DOHH2 (cell line): ENCODE measurements around the gene AK1.

Source experiments
- H3F3A ChIP-seq: fragments of 200-600 bp; sonication (generic), shearing (Covaris generic); 2 replicates; pipeline ENCODE4 v1.6.0; 2016; ENCODE audit warnings: antibody characterized with exemption, mild to moderate bottlenecking; ENCODE audit not compliant: control insufficient read depth, insufficient read depth
- H3K27ac ChIP-seq: fragments of 200-600 bp; sonication (generic); 2 replicates; pipeline ENCODE4 v1.5.1; 2014; ENCODE audit warnings: low read depth, mild to moderate bottlenecking, low read length, moderate library complexity
- H3K27me3 ChIP-seq: fragments of 200-600 bp; sonication (generic); 2 replicates; pipeline ENCODE4 v1.6.1; 2014; ENCODE audit warnings: mild to moderate bottlenecking, low read length, mixed read lengths; ENCODE audit not compliant: control insufficient read depth
- H3K36me3 ChIP-seq: fragments of 200-600 bp; sonication (generic); 2 replicates; pipeline ENCODE4 v1.6.1; 2014; ENCODE audit warnings: mild to moderate bottlenecking, low read length, moderate library complexity, mixed read lengths; ENCODE audit not compliant: control insufficient read depth
- H3K4me1 ChIP-seq: fragments of 200-600 bp; sonication (generic); 2 replicates; pipeline ENCODE4 v1.6.1; 2014; ENCODE audit warnings: mild to moderate bottlenecking, low read length, mixed read lengths; ENCODE audit not compliant: control insufficient read depth
- H3K4me2 ChIP-seq: fragments of 200-600 bp; sonication (generic); 2 replicates; pipeline ENCODE4 v1.6.0; 2014; ENCODE audit warnings: mild to moderate bottlenecking, low read length, moderate library complexity
- H3K4me3 ChIP-seq: fragments of 200-600 bp; sonication (generic); 2 replicates; pipeline ENCODE4 v1.5.1; 2014; ENCODE audit warnings: mild to moderate bottlenecking, low read length, mixed read lengths
- H3K79me2 ChIP-seq: fragments of 200-600 bp; sonication (generic); 2 replicates; pipeline ENCODE4 v1.6.1; 2014; ENCODE audit warnings: mild to moderate bottlenecking, low read length, mixed read lengths; ENCODE audit not compliant: control insufficient read depth
- H3K9me2 ChIP-seq: fragments of 200-600 bp; sonication (generic); replicated peaks from 2 replicates; pipeline ENCODE4 v1.6.1; 2014; ENCODE audit warnings: mild to moderate bottlenecking, low read length, mixed read lengths; ENCODE audit not compliant: control insufficient read depth
- H3K9me3 ChIP-seq: fragments of 200-600 bp; sonication (generic); 2 replicates; pipeline ENCODE4 v1.6.1; 2014; ENCODE audit warnings: antibody characterized with exemption, low read length, mixed read lengths; ENCODE audit not compliant: control insufficient read depth, insufficient read depth
- H4K20me1 ChIP-seq: fragments of 200-600 bp; sonication (generic); 2 replicates; pipeline ENCODE4 v1.6.0; 2014; ENCODE audit warnings: low read depth, mild to moderate bottlenecking, antibody characterized with exemption, low read length, moderate library complexity; ENCODE audit not compliant: control insufficient read depth, insufficient read depth
- EZH2phosphoT487 ChIP-seq: fragments of 200-600 bp; sonication (generic); IDR thresholded peaks from 2 replicates; pipeline ENCODE4 v1.6.1; 2017; ENCODE audit warnings: borderline replicate concordance, mild to moderate bottlenecking, antibody characterized with exemption, low read length, moderate library complexity, mixed read lengths
- TF ChIP-seq, protein P1 (sequence below): fragments of 200-600 bp; sonication (generic); IDR thresholded peaks from one replicate; pipeline ENCODE4 v1.5.1; 2014; ENCODE audit warnings: antibody characterized with exemption, mild to moderate bottlenecking, low read depth, low read length; ENCODE audit not compliant: poor library complexity, severe bottlenecking

AK1 gene

DNA sequence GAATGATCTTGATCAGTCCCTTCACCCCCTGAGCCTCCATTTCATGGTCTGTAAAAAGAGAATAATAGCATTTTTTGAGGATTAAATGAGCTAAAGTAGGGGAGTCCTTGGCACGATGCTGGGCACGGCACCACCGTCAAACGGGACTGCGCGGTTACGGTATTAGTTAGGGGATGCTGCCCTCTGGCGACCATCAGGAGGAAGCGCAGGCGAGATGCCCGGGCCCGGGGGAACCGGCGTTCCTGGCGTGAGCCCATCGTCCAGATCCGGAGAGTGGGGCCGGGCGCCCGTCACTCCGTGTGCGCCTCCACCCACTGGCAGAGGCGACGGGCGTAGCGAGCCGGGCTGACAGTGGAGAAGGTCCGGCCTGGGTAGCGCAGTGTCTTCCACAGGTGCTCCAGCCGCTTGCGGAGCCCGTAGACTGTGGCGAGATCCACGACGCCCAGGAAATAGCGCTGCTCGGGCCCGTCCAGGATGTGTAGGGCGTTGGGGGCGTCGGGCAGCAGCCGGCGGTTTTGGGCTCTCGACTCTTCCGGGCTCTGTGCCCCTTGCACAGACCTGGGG lies 44.2 kb upstream of the AK1 start:
- Histone ChIP-seq H3K4me3 (peak overlapping the region; percentile 68), H3K9me3 (no peaks in the 10 kb centered on the region), H3K27me3 (peaks cover 32% of the 10 kb centered on the region), H3K36me3 (peaks cover 1% of the 10 kb centered on the region), H3K4me1 (peaks cover 39% of the 10 kb centered on the region), H4K20me1 (no peaks in the 10 kb centered on the region), H3K79me2 (peaks cover 2% of the 10 kb centered on the region), H3K4me2 (peak overlapping the region; percentile 90), H3K27ac (no peak overlapping the region), H3K9me2 (no peaks in the 10 kb centered on the region), H3F3A (peaks cover 13% of the 10 kb centered on the region)
- TF ChIP-seq, protein P1, sequence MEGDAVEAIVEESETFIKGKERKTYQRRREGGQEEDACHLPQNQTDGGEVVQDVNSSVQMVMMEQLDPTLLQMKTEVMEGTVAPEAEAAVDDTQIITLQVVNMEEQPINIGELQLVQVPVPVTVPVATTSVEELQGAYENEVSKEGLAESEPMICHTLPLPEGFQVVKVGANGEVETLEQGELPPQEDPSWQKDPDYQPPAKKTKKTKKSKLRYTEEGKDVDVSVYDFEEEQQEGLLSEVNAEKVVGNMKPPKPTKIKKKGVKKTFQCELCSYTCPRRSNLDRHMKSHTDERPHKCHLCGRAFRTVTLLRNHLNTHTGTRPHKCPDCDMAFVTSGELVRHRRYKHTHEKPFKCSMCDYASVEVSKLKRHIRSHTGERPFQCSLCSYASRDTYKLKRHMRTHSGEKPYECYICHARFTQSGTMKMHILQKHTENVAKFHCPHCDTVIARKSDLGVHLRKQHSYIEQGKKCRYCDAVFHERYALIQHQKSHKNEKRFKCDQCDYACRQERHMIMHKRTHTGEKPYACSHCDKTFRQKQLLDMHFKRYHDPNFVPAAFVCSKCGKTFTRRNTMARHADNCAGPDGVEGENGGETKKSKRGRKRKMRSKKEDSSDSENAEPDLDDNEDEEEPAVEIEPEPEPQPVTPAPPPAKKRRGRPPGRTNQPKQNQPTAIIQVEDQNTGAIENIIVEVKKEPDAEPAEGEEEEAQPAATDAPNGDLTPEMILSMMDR: peak; percentile 93
- TF ChIP-seq EZH2phosphoT487: no peak; the same call in 1 of the 2 replicates

- Histone ChIP-seq H3K4me2 (no peak overlapping the region), H3K27ac (no peak overlapping the region), H3K36me3 (peaks cover 9% of the 10 kb centered on the region), H3K4me1 (peaks cover 45% of the 10 kb centered on the region), H3K9me2 (no peaks in the 10 kb centered on the region), H3K4me3 (no peak overlapping the region), H3F3A (peaks cover 12% of the 10 kb centered on the region), H3K9me3 (no peaks in the 10 kb centered on the region), H3K27me3 (peaks cover 26% of the 10 kb centered on the region), H3K79me2 (peaks cover 10% of the 10 kb centered on the region), H4K20me1 (no peaks in the 10 kb centered on the region)
- no peak for TF ChIP-seq EZH2phosphoT487
- TF ChIP-seq, protein P1: no peak
Observed at GRCh38 chr9:127920794-127921193, 43.3 kb upstream of the AK1 start.

DNA sequence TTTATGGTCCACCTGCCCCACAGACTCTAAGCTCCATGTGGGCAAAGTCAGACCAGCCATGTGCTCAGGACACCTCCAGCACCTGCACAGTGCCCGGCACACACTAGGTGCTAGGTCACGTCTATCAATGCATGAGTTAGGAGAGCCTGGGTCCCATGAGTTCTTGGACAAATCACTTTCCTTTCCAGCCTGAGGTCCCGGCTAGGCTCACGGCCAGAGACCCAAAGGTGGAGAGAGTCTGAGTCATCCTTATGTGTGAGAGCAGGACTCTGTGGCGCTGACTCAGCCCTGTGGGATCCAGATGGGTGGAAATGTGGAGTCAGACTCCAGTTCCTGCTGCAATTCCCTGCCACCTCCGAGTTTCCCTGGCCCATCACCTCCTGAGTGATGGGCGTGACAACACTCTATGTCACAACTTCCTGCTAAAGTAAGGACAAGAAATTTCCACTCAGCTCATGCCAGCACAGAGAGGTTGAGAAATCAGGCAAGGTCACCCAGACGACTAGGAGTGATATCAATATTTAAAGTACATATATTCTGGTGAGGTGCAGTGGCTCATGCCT lies 41.9 kb upstream of the AK1 start:
- H3K9me2 ChIP-seq: no peaks in the 10 kb centered on the region
- no peak overlapping the region for H3K4me3 ChIP-seq
- H4K20me1 ChIP-seq: no peaks in the 10 kb centered on the region
- TF ChIP-seq, protein P1: no peak
- TF ChIP-seq EZH2phosphoT487: no peak
- H3K4me2 ChIP-seq: no peak overlapping the region
- peaks cover 14% of the 10 kb centered on the region for H3F3A ChIP-seq
- no peaks in the 10 kb centered on the region for H3K9me3 ChIP-seq
- H3K27me3 ChIP-seq: peaks cover 17% of the 10 kb centered on the region
- H3K79me2 ChIP-seq: peaks cover 22% of the 10 kb centered on the region
- peaks cover 59% of the 10 kb centered on the region for H3K4me1 ChIP-seq
- peaks cover 21% of the 10 kb centered on the region for H3K36me3 ChIP-seq
- H3K27ac ChIP-seq: no peak overlapping the region
